T-helper 1 cell treated with Interleukin-12 subunit alpha and Interleukin-12 subunit beta and Interleukin-4 antibody, amounts not matched to agents 30 μg/mL and 1 μg/mL, for 36 hours (primary cell): Measurements from ENCODE around the gene TTLL12.

Experiments used
- H3K27ac Mint-ChIP-seq: one replicate; pipeline ENCODE4 v1.8.0; 2021; ENCODE audit warnings: mild to moderate bottlenecking, mixed read lengths
- H3K27me3 Mint-ChIP-seq: one replicate; pipeline ENCODE4 v1.8.0; 2021; ENCODE audit warnings: low read depth, mixed read lengths
- H3K36me3 Mint-ChIP-seq: one replicate; pipeline ENCODE4 v1.8.0; 2021; ENCODE audit warnings: low read depth, mixed read lengths
- H3K4me1 Mint-ChIP-seq: one replicate; pipeline ENCODE4 v1.8.0; 2021; ENCODE audit warnings: low read depth, mixed read lengths
- H3K4me3 Mint-ChIP-seq: one replicate; pipeline ENCODE4 v1.8.0; 2021; ENCODE audit warnings: mild to moderate bottlenecking, moderate library complexity, mixed read lengths
- H3K9me3 Mint-ChIP-seq: one replicate; pipeline ENCODE4 v1.8.0; 2021; ENCODE audit warnings: mixed read lengths

Gene TTLL12

GRCh38 chr22:43207849-43208702 lies 21.1 kb upstream of the TTLL12 start:
- H3K9me3 Mint-ChIP-seq: no peaks in the 10 kb centered on the region
- no peaks in the 10 kb centered on the region for H3K4me1 Mint-ChIP-seq
- no peaks in the 10 kb centered on the region for H3K27me3 Mint-ChIP-seq
- no peak overlapping the region for H3K4me3 Mint-ChIP-seq
- no peak overlapping the region for H3K27ac Mint-ChIP-seq
- H3K36me3 Mint-ChIP-seq: no peaks in the 10 kb centered on the region

DNA sequence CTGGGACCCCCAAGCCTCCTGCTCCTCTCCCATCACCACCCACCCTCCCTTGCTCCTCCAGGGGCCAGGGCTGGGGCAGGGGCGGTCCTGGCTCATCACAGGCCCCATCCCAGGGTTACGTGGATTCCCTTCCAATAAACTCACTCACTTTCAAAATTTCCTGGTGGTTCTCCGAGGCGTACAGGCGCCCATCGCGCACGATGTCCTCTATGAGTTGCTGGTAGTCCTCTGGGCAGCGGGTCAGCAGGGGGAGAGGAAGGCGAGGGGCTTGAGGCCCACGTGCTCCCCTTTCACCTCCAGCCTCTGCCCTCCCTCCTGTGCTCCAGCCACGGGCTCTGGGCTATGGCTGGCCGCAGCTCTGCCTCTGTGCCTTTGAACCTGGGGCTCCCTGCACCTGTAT lies 20.5 kb upstream of the TTLL12 start:
- no peaks in the 10 kb centered on the region for H3K27me3 Mint-ChIP-seq
- no peak overlapping the region for H3K27ac Mint-ChIP-seq
- H3K36me3 Mint-ChIP-seq: no peaks in the 10 kb centered on the region
- no peaks in the 10 kb centered on the region for H3K9me3 Mint-ChIP-seq
- no peaks in the 10 kb centered on the region for H3K4me1 Mint-ChIP-seq
- no peak overlapping the region for H3K4me3 Mint-ChIP-seq

DNA sequence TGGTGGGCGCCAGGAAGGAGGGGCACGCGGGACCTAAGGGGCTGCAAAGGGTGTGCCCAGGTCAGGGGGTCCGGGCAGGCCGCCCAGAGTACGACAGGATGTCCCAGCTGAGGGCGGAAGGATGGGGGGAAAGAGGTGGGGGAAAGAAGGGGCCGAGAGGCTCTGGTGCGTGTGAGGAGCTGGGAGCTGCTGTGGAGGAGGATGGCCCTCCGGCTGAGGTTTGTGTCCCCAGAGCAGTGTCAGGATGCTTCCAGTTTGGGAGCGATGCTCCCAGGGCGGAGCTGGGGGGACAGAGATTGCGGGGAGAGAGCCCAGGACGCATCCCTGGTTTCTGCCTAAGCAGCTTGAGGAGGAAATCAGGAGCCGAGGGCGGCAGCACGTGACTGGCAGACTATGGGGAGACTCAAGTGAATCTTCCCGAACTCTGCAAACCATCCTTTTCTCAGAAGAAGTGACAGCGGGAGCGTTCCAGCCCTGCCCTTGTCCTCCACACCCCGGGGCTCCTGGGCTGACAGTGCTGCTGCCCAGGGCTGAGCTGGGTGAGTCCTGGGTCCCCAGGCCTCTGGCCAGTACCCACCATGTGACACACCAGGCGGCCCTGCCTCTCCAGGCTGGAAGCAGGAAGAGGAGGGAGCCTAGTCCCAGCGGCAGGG lies 19.7 kb upstream of the TTLL12 start:
- Mint-ChIP-seq H3K36me3 (no peaks in the 10 kb centered on the region), H3K27ac (no peak overlapping the region), H3K4me1 (no peaks in the 10 kb centered on the region), H3K27me3 (no peaks in the 10 kb centered on the region), H3K4me3 (no peak overlapping the region), H3K9me3 (no peaks in the 10 kb centered on the region)

GRCh38 chr22:43205748-43206508 lies 19.0 kb upstream of the TTLL12 start:
- H3K4me3 Mint-ChIP-seq: no peak overlapping the region
- H3K9me3 Mint-ChIP-seq: no peaks in the 10 kb centered on the region
- no peaks in the 10 kb centered on the region for H3K36me3 Mint-ChIP-seq
- H3K27ac Mint-ChIP-seq: no peak overlapping the region
- H3K27me3 Mint-ChIP-seq: no peaks in the 10 kb centered on the region
- no peaks in the 10 kb centered on the region for H3K4me1 Mint-ChIP-seq

- no peaks in the 10 kb centered on the region for H3K36me3 Mint-ChIP-seq
- no peak overlapping the region for H3K4me3 Mint-ChIP-seq
- no peaks in the 10 kb centered on the region for H3K27me3 Mint-ChIP-seq
- no peaks in the 10 kb centered on the region for H3K9me3 Mint-ChIP-seq
- no peak overlapping the region for H3K27ac Mint-ChIP-seq
- no peaks in the 10 kb centered on the region for H3K4me1 Mint-ChIP-seq
Measured at GRCh38 chr22:43205261-43205691, 18.3 kb upstream of the TTLL12 start.

GRCh38 chr22:43203471-43203981 lies 16.6 kb upstream of the TTLL12 start:
- H3K9me3 Mint-ChIP-seq: no peaks in the 10 kb centered on the region
- H3K4me3 Mint-ChIP-seq: no peak overlapping the region
- no peak overlapping the region for H3K27ac Mint-ChIP-seq

DNA sequence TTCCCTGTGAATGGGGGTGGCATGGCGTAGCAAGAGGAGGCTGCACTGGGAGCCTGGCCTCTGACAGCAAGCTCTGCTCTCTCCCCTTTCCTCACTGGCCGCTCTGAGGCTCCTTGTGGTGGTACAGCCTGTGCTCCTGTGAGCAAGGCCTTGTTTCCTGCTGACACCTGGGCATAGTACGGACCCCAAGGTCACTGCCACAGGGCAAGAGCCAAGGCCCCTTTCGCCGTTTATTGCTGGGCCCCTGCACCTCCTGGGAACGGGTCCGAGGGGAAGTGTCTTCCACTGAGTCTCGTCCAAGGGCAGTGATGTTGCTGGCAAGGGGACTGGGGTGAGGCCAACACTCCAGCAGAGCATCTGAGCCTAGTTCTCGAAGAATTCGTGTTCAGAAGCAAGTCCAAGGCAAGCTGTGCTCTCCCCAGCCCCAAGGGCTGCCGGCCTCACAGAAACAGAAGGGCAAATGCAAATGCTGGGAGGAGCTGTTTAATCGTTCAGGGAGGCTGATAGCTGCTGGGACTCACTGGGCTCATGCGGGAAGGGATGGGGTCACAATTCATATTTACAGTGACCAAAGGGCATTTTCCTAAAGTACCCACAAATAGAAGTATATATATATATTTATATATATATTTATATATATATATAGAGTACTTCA lies 15.9 kb upstream of the TTLL12 start:
- H3K36me3 Mint-ChIP-seq: no peaks in the 10 kb centered on the region
- no peaks in the 10 kb centered on the region for H3K4me1 Mint-ChIP-seq
- H3K9me3 Mint-ChIP-seq: no peaks in the 10 kb centered on the region
- H3K27me3 Mint-ChIP-seq: no peaks in the 10 kb centered on the region
- H3K27ac Mint-ChIP-seq: peak overlapping the region; percentile 2
- no peak overlapping the region for H3K4me3 Mint-ChIP-seq

More at GRCh38 chr22:43203471-43203981, 16.6 kb upstream of the TTLL12 start:
- Mint-ChIP-seq H3K27me3 (no peaks in the 10 kb centered on the region), H3K36me3 (no peaks in the 10 kb centered on the region), H3K4me1 (no peaks in the 10 kb centered on the region)

DNA sequence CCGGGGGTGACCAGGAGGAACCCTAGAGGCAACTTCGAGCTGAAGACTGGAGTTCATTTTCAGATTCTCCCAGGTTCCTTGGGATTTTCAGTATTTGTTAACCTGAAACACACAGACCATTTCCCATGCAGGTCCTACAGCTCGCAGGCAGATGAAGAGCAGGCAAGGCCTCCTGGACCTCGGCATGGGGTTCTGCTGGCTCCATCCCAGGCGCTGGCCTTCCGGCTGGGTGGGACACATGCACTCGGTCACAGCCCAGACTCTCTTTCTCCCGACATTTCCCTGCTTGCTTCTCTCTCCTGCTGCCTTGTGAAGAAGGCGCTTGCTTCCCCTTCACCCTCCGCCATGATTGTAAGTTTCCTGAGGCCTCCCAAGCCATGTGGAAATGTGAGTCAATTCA lies 15.4 kb upstream of the TTLL12 start:
- H3K4me1 Mint-ChIP-seq: no peaks in the 10 kb centered on the region
- no peaks in the 10 kb centered on the region for H3K27me3 Mint-ChIP-seq
- peak overlapping the region; percentile 2 for H3K27ac Mint-ChIP-seq
- no peaks in the 10 kb centered on the region for H3K36me3 Mint-ChIP-seq
- H3K4me3 Mint-ChIP-seq: no peak overlapping the region
- no peaks in the 10 kb centered on the region for H3K9me3 Mint-ChIP-seq

- Mint-ChIP-seq H3K27me3 (no peaks in the 10 kb centered on the region), H3K4me3 (no peak overlapping the region)
Measured at GRCh38 chr22:43201486-43202219, 14.7 kb upstream of the TTLL12 start.

DNA sequence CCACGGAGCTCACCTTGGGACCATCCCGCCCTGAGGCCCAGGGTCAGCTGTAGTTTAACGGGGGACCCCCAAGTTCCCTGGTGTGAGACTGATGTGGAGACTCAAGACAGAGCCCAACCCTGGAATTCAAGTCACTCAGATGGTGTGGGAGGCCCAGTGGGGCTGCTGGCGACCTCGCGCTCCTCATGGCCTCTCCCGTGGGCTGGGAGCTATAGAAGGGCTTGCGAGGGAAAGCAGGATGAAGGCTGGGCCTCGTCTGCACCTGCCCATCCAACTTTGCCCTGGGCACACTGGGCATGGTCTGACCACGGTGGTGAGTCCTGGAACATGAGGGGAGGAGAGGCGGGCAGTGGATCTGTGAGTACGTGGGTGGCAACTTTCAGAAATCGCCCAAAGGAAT lies 13.6 kb upstream of the TTLL12 start:
- no peak overlapping the region for H3K4me3 Mint-ChIP-seq
- no peak overlapping the region for H3K27ac Mint-ChIP-seq
- peaks cover 2% of the 10 kb centered on the region for H3K27me3 Mint-ChIP-seq
- no peaks in the 10 kb centered on the region for H3K4me1 Mint-ChIP-seq
- no peaks in the 10 kb centered on the region for H3K9me3 Mint-ChIP-seq
- no peaks in the 10 kb centered on the region for H3K36me3 Mint-ChIP-seq

More at GRCh38 chr22:43201486-43202219, 14.7 kb upstream of the TTLL12 start:
- no peaks in the 10 kb centered on the region for H3K9me3 Mint-ChIP-seq
- H3K4me1 Mint-ChIP-seq: no peaks in the 10 kb centered on the region
- no peak overlapping the region for H3K27ac Mint-ChIP-seq
- H3K36me3 Mint-ChIP-seq: no peaks in the 10 kb centered on the region

GRCh38 chr22:43200031-43200430 lies 13.1 kb upstream of the TTLL12 start:
- no peaks in the 10 kb centered on the region for H3K36me3 Mint-ChIP-seq
- H3K9me3 Mint-ChIP-seq: no peaks in the 10 kb centered on the region
- H3K27ac Mint-ChIP-seq: no peak overlapping the region
- H3K27me3 Mint-ChIP-seq: peaks cover 3% of the 10 kb centered on the region
- no peaks in the 10 kb centered on the region for H3K4me1 Mint-ChIP-seq
- no peak overlapping the region for H3K4me3 Mint-ChIP-seq

DNA sequence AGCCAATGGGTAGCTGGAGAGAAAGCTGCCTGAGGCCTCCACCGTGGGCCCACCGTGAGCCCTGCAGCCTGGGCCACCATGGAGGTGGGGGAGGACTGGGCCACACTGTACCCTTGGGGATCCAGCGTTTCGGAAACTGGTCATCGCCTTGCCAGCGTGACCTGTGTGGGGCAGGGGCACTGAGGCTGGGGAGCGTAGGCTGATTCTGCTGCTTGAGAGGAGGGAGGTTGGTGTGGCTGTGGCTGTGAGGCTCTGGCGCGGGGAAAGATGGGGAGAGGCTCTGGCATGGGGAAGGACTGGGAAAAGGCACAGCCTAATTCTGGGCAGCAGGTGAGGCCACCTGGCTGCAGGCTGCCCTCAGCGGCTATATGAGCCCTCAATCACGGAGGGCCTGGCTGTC lies 12.6 kb upstream of the TTLL12 start:
- H3K4me3 Mint-ChIP-seq: no peak overlapping the region
- H3K36me3 Mint-ChIP-seq: no peaks in the 10 kb centered on the region
- H3K27ac Mint-ChIP-seq: no peak overlapping the region
- peaks cover 8% of the 10 kb centered on the region for H3K27me3 Mint-ChIP-seq
- H3K4me1 Mint-ChIP-seq: no peaks in the 10 kb centered on the region
- H3K9me3 Mint-ChIP-seq: no peaks in the 10 kb centered on the region

GRCh38 chr22:43198936-43199335 lies 12.0 kb upstream of the TTLL12 start:
- Mint-ChIP-seq H3K4me3 (no peak overlapping the region), H3K36me3 (no peaks in the 10 kb centered on the region), H3K27me3 (peaks cover 13% of the 10 kb centered on the region), H3K4me1 (no peaks in the 10 kb centered on the region), H3K27ac (no peak overlapping the region), H3K9me3 (no peaks in the 10 kb centered on the region)

- Mint-ChIP-seq H3K4me3 (no peak overlapping the region), H3K9me3 (no peaks in the 10 kb centered on the region), H3K36me3 (no peaks in the 10 kb centered on the region), H3K27ac (no peak overlapping the region), H3K27me3 (peaks cover 13% of the 10 kb centered on the region), H3K4me1 (no peaks in the 10 kb centered on the region)
Measured at GRCh38 chr22:43198126-43198525, 11.2 kb upstream of the TTLL12 start.
